DOHH2 (cell line): ENCODE results near the gene GINS2.

ENCODE experiments used
- H3F3A ChIP-seq: fragments of 200-600 bp; sonication (generic), shearing (Covaris generic); 2 replicates; pipeline ENCODE4 v1.6.0; 2016; ENCODE audit warnings: antibody characterized with exemption, mild to moderate bottlenecking; ENCODE audit not compliant: control insufficient read depth, insufficient read depth
- H3K27ac ChIP-seq: fragments of 200-600 bp; sonication (generic); 2 replicates; pipeline ENCODE4 v1.5.1; 2014; ENCODE audit warnings: low read depth, mild to moderate bottlenecking, low read length, moderate library complexity
- H3K27me3 ChIP-seq: fragments of 200-600 bp; sonication (generic); 2 replicates; pipeline ENCODE4 v1.6.1; 2014; ENCODE audit warnings: mild to moderate bottlenecking, low read length, mixed read lengths; ENCODE audit not compliant: control insufficient read depth
- H3K36me3 ChIP-seq: fragments of 200-600 bp; sonication (generic); 2 replicates; pipeline ENCODE4 v1.6.1; 2014; ENCODE audit warnings: mild to moderate bottlenecking, low read length, moderate library complexity, mixed read lengths; ENCODE audit not compliant: control insufficient read depth
- H3K4me1 ChIP-seq: fragments of 200-600 bp; sonication (generic); 2 replicates; pipeline ENCODE4 v1.6.1; 2014; ENCODE audit warnings: mild to moderate bottlenecking, low read length, mixed read lengths; ENCODE audit not compliant: control insufficient read depth
- H3K4me2 ChIP-seq: fragments of 200-600 bp; sonication (generic); 2 replicates; pipeline ENCODE4 v1.6.0; 2014; ENCODE audit warnings: mild to moderate bottlenecking, low read length, moderate library complexity
- H3K4me3 ChIP-seq: fragments of 200-600 bp; sonication (generic); 2 replicates; pipeline ENCODE4 v1.5.1; 2014; ENCODE audit warnings: mild to moderate bottlenecking, low read length, mixed read lengths
- H3K79me2 ChIP-seq: fragments of 200-600 bp; sonication (generic); 2 replicates; pipeline ENCODE4 v1.6.1; 2014; ENCODE audit warnings: mild to moderate bottlenecking, low read length, mixed read lengths; ENCODE audit not compliant: control insufficient read depth
- H3K9me2 ChIP-seq: fragments of 200-600 bp; sonication (generic); replicated peaks from 2 replicates; pipeline ENCODE4 v1.6.1; 2014; ENCODE audit warnings: mild to moderate bottlenecking, low read length, mixed read lengths; ENCODE audit not compliant: control insufficient read depth
- H3K9me3 ChIP-seq: fragments of 200-600 bp; sonication (generic); 2 replicates; pipeline ENCODE4 v1.6.1; 2014; ENCODE audit warnings: antibody characterized with exemption, low read length, mixed read lengths; ENCODE audit not compliant: control insufficient read depth, insufficient read depth
- H4K20me1 ChIP-seq: fragments of 200-600 bp; sonication (generic); 2 replicates; pipeline ENCODE4 v1.6.0; 2014; ENCODE audit warnings: low read depth, mild to moderate bottlenecking, antibody characterized with exemption, low read length, moderate library complexity; ENCODE audit not compliant: control insufficient read depth, insufficient read depth
- CTCF ChIP-seq: fragments of 200-600 bp; sonication (generic); IDR thresholded peaks from one replicate; pipeline ENCODE4 v1.5.1; 2014; ENCODE audit warnings: antibody characterized with exemption, mild to moderate bottlenecking, low read depth, low read length; ENCODE audit not compliant: poor library complexity, severe bottlenecking
- EZH2phosphoT487 ChIP-seq: fragments of 200-600 bp; sonication (generic); IDR thresholded peaks from 2 replicates; pipeline ENCODE4 v1.6.1; 2017; ENCODE audit warnings: borderline replicate concordance, mild to moderate bottlenecking, antibody characterized with exemption, low read length, moderate library complexity, mixed read lengths

Gene GINS2

GRCh38 chr16:85650844-85651628, 37.7 kb downstream of the GINS2 start:
- Histone ChIP-seq H3K9me3 (no peaks in the 10 kb centered on the region), H3K36me3 (peaks cover 20% of the 10 kb centered on the region; the same call in 1 of the 2 replicates), H4K20me1 (0 out of 2 replicates have a peak, but pooled peaks cover 3% of the 10 kb centered on the region), H3K27me3 (no peaks in the 10 kb centered on the region), H3K4me2 (no peak overlapping the region), H3K4me1 (peaks cover 10% of the 10 kb centered on the region), H3F3A (no peaks in the 10 kb centered on the region), H3K4me3 (no peak overlapping the region), H3K9me2 (no peaks in the 10 kb centered on the region), H3K79me2 (peaks cover 3% of the 10 kb centered on the region; the same call in 1 of the 2 replicates), H3K27ac (no peak overlapping the region)
- TF ChIP-seq EZH2phosphoT487 (no peak), CTCF (no peak)

GRCh38 chr16:85650135-85650843, 38.5 kb downstream of the GINS2 start:
- Histone ChIP-seq H3K4me2 (no peak overlapping the region), H3K4me1 (peaks cover 10% of the 10 kb centered on the region)

GRCh38 chr16:85649411-85650134, 39.2 kb downstream of the GINS2 start:
- Histone ChIP-seq H3F3A (no peaks in the 10 kb centered on the region), H3K27ac (no peak overlapping the region), H3K9me3 (no peaks in the 10 kb centered on the region), H3K36me3 (peaks cover 12% of the 10 kb centered on the region; the same call in 1 of the 2 replicates), H3K79me2 (peaks cover 3% of the 10 kb centered on the region; the same call in 1 of the 2 replicates), H3K4me1 (peaks cover 10% of the 10 kb centered on the region), H3K9me2 (no peaks in the 10 kb centered on the region), H3K4me3 (no peak overlapping the region), H3K27me3 (no peaks in the 10 kb centered on the region), H3K4me2 (no peak overlapping the region), H4K20me1 (0 out of 2 replicates have a peak, but pooled peaks cover 3% of the 10 kb centered on the region)
- TF ChIP-seq EZH2phosphoT487 (no peak), CTCF (no peak)

More at GRCh38 chr16:85650135-85650843, 38.5 kb downstream of the GINS2 start:
- Histone ChIP-seq H3F3A (no peaks in the 10 kb centered on the region), H3K79me2 (peaks cover 3% of the 10 kb centered on the region; the same call in 1 of the 2 replicates), H3K9me3 (no peaks in the 10 kb centered on the region), H3K27ac (no peak overlapping the region), H3K27me3 (no peaks in the 10 kb centered on the region), H3K9me2 (no peaks in the 10 kb centered on the region), H3K36me3 (peaks cover 17% of the 10 kb centered on the region; the same call in 1 of the 2 replicates), H3K4me3 (no peak overlapping the region), H4K20me1 (0 out of 2 replicates have a peak, but pooled peaks cover 3% of the 10 kb centered on the region)
- TF ChIP-seq EZH2phosphoT487 (no peak), CTCF (no peak)
